ENCODE measurements around the gene ZNF300.
"Not testable (repeated sequence)": the region's sequence is repeated elsewhere in the genome, so short reads cannot be mapped to it uniquely, and the experiment has no call there.

ZNF300 gene

DNA sequence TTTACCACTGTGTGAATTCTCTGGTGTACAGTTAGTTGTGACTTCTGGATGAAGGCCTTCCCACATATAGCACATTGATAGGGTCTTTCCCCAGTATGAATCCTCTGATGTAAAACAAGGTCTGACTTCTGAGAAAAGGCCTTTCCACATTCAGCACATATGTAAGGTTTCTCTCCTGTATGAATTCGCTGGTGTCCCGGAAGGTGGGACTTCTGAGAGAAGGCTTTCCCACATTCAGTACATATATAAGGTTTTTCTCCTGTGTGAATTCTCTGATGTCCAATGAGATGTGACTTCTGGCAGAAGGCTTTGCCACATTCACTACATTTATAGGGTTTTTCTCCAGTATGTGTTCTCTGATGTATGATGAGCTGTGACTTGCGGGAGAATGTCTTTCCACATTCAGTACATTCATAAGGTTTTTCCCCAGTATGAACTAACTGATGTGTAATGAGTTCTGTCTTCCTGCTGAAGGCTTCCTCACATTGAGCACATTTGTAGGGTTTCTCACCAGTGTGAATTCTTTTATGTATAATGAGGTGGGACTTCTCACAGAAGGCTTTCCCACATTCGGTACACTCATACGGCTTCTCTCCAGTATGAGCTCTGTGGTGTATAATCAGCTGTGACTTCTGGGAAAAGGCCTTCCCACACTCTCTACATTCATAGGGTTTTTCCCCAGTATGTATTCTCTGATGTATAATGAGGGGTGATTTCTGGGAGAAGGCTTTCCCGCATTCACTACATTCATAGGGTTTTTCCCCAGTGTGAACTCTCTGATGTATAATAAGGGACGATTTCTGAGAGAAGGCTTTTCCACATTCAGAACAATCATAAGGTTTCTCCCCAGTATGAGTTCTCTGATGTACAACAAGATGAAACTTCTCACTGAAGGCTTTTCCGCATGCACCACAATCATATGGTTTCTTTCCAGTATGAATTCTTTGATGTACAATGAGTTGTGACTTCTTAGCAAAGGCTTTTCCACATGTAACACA is 9.1 kb downstream of the ZNF300 start:
- peaks cover 80 to 90% of the 10 kb centered on the region in 2 donors for H3K9me3 ChIP-seq (ENCODE audit: control insufficient read depth in 1 of 2, low read length in 2 of 2)
- H3K27me3 ChIP-seq (ENCODE audit: low read depth, low read length): no peaks in the 10 kb centered on the region
- H3K4me3 ChIP-seq (ENCODE audit: low read depth in 1 of 2, low read length in 2 of 2): peak overlapping the region; percentile 7 to 57
- no peak overlapping the region for H3K27ac ChIP-seq (ENCODE audit: low read length)
- H3K36me3 ChIP-seq (ENCODE audit: control insufficient read depth in 1 of 2, insufficient read depth in 2 of 2, low read length in 2 of 2): peaks cover 21 to 56% of the 10 kb centered on the region in 2 donors
- no peaks in the 10 kb centered on the region for H3K4me1 ChIP-seq (ENCODE audit: control insufficient read depth in 1 of 2, insufficient read depth in 2 of 2, low read length in 2 of 2)

DNA sequence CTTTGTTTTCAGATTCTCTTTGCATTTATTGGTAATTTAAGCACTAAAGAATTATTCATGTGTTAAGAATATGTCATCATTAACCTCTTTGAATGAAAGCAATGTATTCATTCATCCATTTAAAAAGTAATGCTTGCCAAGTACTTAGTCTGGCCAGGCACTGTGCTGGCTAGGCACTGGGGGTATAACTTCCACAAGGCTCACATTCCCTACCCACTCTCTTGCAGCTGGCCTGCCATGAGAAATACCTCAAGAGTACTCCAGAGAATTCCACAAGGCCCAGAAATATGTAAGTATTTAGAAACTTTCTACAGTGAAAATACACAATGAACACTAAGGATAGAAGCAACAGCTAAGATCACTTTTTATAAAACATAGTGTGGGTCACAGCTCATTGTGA is 25.4 kb downstream of the ZNF300 start:
- Histone ChIP-seq H3K4me3 (ENCODE audit: low read depth in 1 of 2, low read length in 2 of 2) (no peak overlapping the region), H3K9me3 (ENCODE audit: control insufficient read depth in 1 of 2, low read length in 2 of 2) (peaks cover 12 to 60% of the 10 kb centered on the region in 2 donors)

DNA sequence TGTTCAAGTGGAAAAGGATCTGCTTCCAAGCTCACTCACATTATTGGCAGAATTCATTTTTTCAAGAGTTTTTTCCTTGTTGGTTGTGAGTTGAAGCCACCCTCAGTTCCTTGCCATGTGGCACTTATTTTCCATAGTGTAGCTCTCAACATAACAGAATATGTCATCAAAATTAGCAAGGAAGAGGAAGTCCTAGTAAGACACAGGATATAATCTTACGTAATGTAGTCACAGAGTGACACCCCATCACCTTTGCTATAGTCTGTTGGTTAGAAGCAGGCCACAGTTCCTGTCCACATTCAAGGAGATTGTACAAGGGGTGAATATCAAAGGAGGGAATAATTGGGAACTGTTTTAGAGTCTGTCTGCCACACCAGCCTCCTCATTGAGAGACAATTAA is 42.7 kb downstream of the ZNF300 start:
- Histone ChIP-seq H3K36me3 (ENCODE audit: control insufficient read depth in 1 of 2, insufficient read depth in 2 of 2, low read length in 2 of 2) (no peaks in the 10 kb centered on the region), H3K9me3 (ENCODE audit: control insufficient read depth in 1 of 2, low read length in 2 of 2) (peaks cover 5 to 25% of the 10 kb centered on the region in 2 donors), H3K27me3 (ENCODE audit: low read depth, low read length) (no peaks in the 10 kb centered on the region), H3K27ac (ENCODE audit: low read length) (no peak overlapping the region), H3K4me1 (ENCODE audit: control insufficient read depth in 1 of 2, insufficient read depth in 2 of 2, low read length in 2 of 2) (no peaks in the 10 kb centered on the region), H3K4me3 (ENCODE audit: low read depth in 1 of 2, low read length in 2 of 2) (no peak overlapping the region)

More for the DNA sequence above, 25.4 kb downstream of the ZNF300 start:
- Histone ChIP-seq H3K36me3 (ENCODE audit: control insufficient read depth in 1 of 2, insufficient read depth in 2 of 2, low read length in 2 of 2) (peaks cover 0 to 5% of the 10 kb centered on the region in 2 donors), H3K27me3 (ENCODE audit: low read depth, low read length) (no peaks in the 10 kb centered on the region), H3K27ac (ENCODE audit: low read length) (no peak overlapping the region), H3K4me1 (ENCODE audit: control insufficient read depth in 1 of 2, insufficient read depth in 2 of 2, low read length in 2 of 2) (no peaks in the 10 kb centered on the region)

DNA sequence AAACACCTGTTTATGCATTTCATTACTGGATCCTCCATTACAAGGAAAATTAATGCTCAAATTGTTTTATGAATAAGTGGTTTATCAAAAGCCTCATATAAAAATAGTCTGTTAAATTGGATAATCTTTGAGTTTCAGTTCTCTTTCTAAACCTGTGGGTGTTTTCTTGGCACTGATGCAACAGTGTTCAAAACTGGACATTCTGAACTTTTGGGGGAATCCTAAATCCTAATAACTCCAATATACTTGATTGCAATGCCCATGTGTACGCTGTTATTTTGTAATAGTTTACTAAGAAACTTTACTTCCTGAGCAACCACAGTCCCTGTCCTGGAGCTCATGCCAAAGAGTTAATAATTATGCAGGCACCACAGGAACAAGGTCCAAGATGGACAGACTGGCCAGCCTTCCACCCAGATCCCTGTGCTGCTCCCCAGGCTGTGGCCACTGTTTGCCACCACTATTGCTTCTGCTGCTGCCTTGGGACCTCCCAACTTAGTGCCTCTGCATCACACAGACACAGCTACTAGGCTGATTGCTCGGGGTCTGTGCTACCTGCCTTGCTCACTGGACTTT is 44.4 kb downstream of the ZNF300 start:
- peaks cover 5 to 12% of the 10 kb centered on the region in 2 donors for H3K9me3 ChIP-seq (ENCODE audit: control insufficient read depth in 1 of 2, low read length in 2 of 2)
- no peak overlapping the region for H3K4me3 ChIP-seq (ENCODE audit: low read depth in 1 of 2, low read length in 2 of 2)
- no peaks in the 10 kb centered on the region for H3K4me1 ChIP-seq (ENCODE audit: control insufficient read depth in 1 of 2, insufficient read depth in 2 of 2, low read length in 2 of 2)
- H3K27ac ChIP-seq (ENCODE audit: low read length): no peak overlapping the region
- H3K27me3 ChIP-seq (ENCODE audit: low read depth, low read length): no peaks in the 10 kb centered on the region
- H3K36me3 ChIP-seq (ENCODE audit: control insufficient read depth in 1 of 2, insufficient read depth in 2 of 2, low read length in 2 of 2): no peaks in the 10 kb centered on the region

DNA sequence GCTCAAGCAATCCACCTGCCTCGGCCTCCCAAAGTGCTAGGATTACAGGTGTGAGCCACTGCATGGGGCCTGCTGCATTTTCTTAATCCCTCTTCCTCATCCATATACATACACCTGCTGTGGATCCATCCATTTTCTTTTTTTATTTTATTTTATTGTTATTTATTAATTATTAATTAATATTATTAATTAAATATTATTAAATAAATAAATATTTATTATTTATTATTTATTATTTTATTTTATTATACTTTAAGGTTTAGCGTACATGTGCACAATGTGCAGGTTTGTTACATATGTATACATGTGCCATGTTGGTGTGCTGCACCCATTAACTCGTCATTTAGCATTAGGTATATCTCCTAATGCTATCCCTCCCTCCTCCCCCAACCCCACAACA is 48.1 kb downstream of the ZNF300 start:
- not testable (repeated sequence) for H3K4me3 ChIP-seq (ENCODE audit: low read depth in 1 of 2, low read length in 2 of 2)

DNA sequence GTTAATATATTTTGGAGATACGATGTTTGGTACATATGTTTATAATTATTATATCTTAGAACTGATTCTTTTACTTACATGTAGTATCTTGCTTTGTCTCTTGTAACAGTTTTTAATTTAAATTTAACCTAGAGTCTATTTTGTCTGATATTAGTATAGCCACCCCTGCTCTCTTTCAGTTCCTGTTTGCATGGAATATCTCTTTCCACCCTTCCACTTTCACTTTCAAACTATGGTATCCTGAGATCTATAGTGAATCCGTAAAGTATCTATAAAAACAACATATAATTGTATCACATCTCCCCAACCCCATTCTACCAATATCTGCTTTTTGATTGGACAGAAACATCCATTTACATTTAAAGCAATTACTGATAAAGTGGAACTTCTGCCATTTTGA is 51.2 kb downstream of the ZNF300 start:
- no peaks in the 10 kb centered on the region for H3K36me3 ChIP-seq (ENCODE audit: control insufficient read depth in 1 of 2, insufficient read depth in 2 of 2, low read length in 2 of 2)
- H3K4me3 ChIP-seq (ENCODE audit: low read depth in 1 of 2, low read length in 2 of 2): no peak overlapping the region
- no peaks in the 10 kb centered on the region for H3K9me3 ChIP-seq (ENCODE audit: control insufficient read depth in 1 of 2, low read length in 2 of 2)
- H3K4me1 ChIP-seq (ENCODE audit: control insufficient read depth in 1 of 2, insufficient read depth in 2 of 2, low read length in 2 of 2): no peaks in the 10 kb centered on the region
- H3K27me3 ChIP-seq (ENCODE audit: low read depth, low read length): no peaks in the 10 kb centered on the region
- H3K27ac ChIP-seq (ENCODE audit: low read length): no peak overlapping the region

More for the DNA sequence above, 48.1 kb downstream of the ZNF300 start:
- H3K36me3 ChIP-seq (ENCODE audit: control insufficient read depth in 1 of 2, insufficient read depth in 2 of 2, low read length in 2 of 2); H3K9me3 ChIP-seq (ENCODE audit: control insufficient read depth in 1 of 2, low read length in 2 of 2); H3K27ac ChIP-seq (ENCODE audit: low read length); H3K4me1 ChIP-seq (ENCODE audit: control insufficient read depth in 1 of 2, insufficient read depth in 2 of 2, low read length in 2 of 2); H3K27me3 ChIP-seq (ENCODE audit: low read depth, low read length): not testable (repeated sequence)

DNA sequence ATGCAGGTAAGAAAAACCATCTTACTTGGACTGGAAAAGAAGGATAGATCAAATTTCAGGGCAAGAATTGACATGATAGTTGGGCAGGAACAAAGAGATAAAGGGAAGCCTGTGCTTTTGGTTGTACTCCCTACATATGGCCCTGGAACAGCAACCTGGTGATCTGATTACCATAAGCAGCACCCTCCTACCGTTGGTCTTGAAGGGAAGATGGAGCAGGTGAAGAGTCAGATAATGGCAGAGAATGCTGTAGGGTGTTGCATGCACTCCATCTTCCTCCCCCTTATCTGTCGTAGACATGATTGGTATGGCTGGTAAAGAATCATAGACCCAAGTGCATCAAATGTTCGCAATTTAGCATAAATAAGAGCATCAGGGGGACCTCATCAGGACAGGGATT is 53.7 kb downstream of the ZNF300 start:
- Histone ChIP-seq H3K9me3 (ENCODE audit: control insufficient read depth in 1 of 2, low read length in 2 of 2) (no peaks in the 10 kb centered on the region), H3K4me1 (ENCODE audit: control insufficient read depth in 1 of 2, insufficient read depth in 2 of 2, low read length in 2 of 2) (peaks cover 0 to 4% of the 10 kb centered on the region in 2 donors), H3K4me3 (ENCODE audit: low read depth in 1 of 2, low read length in 2 of 2) (no peak overlapping the region), H3K27me3 (ENCODE audit: low read depth, low read length) (no peaks in the 10 kb centered on the region), H3K27ac (ENCODE audit: low read length) (no peak overlapping the region), H3K36me3 (ENCODE audit: control insufficient read depth in 1 of 2, insufficient read depth in 2 of 2, low read length in 2 of 2) (no peaks in the 10 kb centered on the region)

DNA sequence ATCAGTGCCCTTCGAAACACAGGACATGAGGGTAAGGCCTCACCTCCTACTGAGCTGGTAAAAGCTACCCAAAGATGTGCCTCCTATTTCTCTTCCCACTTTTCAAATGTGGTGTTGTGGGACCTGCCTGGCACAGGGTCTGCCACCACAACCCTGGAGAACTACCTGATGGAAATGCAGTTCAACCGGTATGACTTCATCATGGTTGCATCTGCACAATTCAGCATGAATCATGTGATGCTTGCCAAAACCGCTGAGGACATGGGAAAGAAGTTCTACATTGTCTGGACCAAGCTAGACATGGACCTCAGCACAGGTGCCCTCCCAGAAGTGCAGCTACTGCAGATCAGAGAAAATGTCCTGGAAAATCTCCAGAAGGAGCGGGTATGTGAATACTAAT is 56.5 kb downstream of the ZNF300 start:
- Histone ChIP-seq H3K9me3 (ENCODE audit: control insufficient read depth in 1 of 2, low read length in 2 of 2) (no peaks in the 10 kb centered on the region), H3K36me3 (ENCODE audit: control insufficient read depth in 1 of 2, insufficient read depth in 2 of 2, low read length in 2 of 2) (no peaks in the 10 kb centered on the region), H3K27ac (ENCODE audit: low read length) (no peak overlapping the region), H3K4me1 (ENCODE audit: control insufficient read depth in 1 of 2, insufficient read depth in 2 of 2, low read length in 2 of 2) (peaks cover 0 to 4% of the 10 kb centered on the region in 2 donors), H3K4me3 (ENCODE audit: low read depth in 1 of 2, low read length in 2 of 2) (no peak overlapping the region), H3K27me3 (ENCODE audit: low read depth, low read length) (no peaks in the 10 kb centered on the region)

DNA sequence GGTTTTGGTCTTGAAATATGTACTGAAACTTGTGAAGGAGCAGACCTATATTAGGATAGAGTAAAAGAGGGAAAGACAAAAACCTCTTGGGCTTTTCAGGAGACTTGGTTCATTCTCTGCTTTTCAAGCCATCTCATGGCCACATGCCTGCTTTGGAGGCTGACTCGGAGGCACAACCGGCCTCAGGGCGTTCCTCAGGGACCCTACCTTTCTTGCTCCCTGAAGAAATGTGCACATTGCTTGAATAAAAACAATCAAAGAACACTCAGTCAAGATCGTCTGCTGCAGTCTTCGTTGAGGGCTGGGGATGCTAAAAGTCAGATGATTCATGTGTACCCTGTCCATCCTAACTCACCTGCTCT is 57.5 kb downstream of the ZNF300 start:
- Histone ChIP-seq H3K9me3 (ENCODE audit: control insufficient read depth in 1 of 2, low read length in 2 of 2) (no peaks in the 10 kb centered on the region), H3K27ac (ENCODE audit: low read length) (no peak overlapping the region), H3K4me3 (ENCODE audit: low read depth in 1 of 2, low read length in 2 of 2) (no peak overlapping the region), H3K36me3 (ENCODE audit: control insufficient read depth in 1 of 2, insufficient read depth in 2 of 2, low read length in 2 of 2) (no peaks in the 10 kb centered on the region), H3K4me1 (ENCODE audit: control insufficient read depth in 1 of 2, insufficient read depth in 2 of 2, low read length in 2 of 2) (peaks cover 0 to 4% of the 10 kb centered on the region in 2 donors), H3K27me3 (ENCODE audit: low read depth, low read length) (no peaks in the 10 kb centered on the region)

DNA sequence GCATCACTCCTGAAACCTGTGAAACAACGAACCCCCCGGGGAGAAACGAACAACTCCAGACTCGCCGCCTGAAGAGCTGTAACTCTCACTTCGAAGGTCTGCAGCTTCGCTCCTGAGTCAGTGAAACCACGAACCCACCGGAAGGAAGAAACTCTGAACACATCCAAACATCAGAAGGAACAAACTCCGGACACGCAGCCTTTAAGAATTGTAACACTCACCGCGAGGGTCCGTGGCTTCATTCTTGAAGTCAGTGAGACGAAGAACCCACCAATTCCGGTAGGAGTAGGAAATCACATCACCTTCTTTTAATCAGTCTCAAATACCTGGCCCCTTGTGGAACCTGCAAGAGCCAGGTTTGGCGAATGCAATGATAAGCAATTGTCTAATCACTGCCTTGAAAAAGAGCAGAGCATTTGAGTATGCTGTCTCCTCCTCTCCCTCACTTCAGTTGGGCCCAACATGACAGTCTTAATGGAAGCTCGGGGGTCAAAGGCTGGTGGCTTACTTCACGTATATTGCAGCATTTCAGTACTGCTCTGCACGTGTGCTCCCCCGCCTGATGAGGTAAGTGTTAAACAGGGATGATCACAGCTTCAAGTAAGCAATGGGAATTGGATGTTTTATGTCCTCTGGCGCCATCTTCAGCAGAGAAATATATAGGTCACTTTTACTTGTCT is 58.0 kb downstream of the ZNF300 start:
- no peak overlapping the region for H3K4me3 ChIP-seq (ENCODE audit: low read depth in 1 of 2, low read length in 2 of 2)
- H3K9me3 ChIP-seq (ENCODE audit: control insufficient read depth in 1 of 2, low read length in 2 of 2): no peaks in the 10 kb centered on the region
- peaks cover 0 to 4% of the 10 kb centered on the region in 2 donors for H3K4me1 ChIP-seq (ENCODE audit: control insufficient read depth in 1 of 2, insufficient read depth in 2 of 2, low read length in 2 of 2)
- no peak overlapping the region for H3K27ac ChIP-seq (ENCODE audit: low read length)
- H3K36me3 ChIP-seq (ENCODE audit: control insufficient read depth in 1 of 2, insufficient read depth in 2 of 2, low read length in 2 of 2): no peaks in the 10 kb centered on the region
- H3K27me3 ChIP-seq (ENCODE audit: low read depth, low read length): no peaks in the 10 kb centered on the region

DNA sequence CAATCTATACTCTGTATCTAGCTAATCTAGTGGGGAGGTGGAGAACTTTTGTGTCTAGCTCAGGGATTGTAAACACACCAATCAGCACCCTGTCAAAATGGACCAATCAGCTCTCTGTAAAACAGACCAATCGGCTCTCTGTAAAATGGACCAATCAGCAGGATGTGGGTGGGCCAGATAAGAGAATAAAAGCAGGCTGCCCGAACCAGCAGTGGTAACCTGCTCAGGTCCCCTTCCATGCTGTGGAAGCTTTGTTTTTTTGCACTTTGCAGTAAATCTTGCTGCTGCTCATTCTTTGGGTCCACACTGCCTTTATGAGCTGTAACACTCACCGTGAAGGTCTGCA is 58.5 kb downstream of the ZNF300 start, which contains the start of gene IRGM:
IRGM (plus strand) TSS at position 214 of the 346 bp plus-strand sequence. CDS start 1,603 bp downstream, outside the sequence.
- H3K27ac ChIP-seq (ENCODE audit: low read length); H3K4me3 ChIP-seq (ENCODE audit: low read depth in 1 of 2, low read length in 2 of 2); H3K4me1 ChIP-seq (ENCODE audit: control insufficient read depth in 1 of 2, insufficient read depth in 2 of 2, low read length in 2 of 2); H3K36me3 ChIP-seq (ENCODE audit: control insufficient read depth in 1 of 2, insufficient read depth in 2 of 2, low read length in 2 of 2); H3K9me3 ChIP-seq (ENCODE audit: control insufficient read depth in 1 of 2, low read length in 2 of 2); H3K27me3 ChIP-seq (ENCODE audit: low read depth, low read length): not testable (repeated sequence)

Data from muscle layer of duodenum (tissue), 2 donors.